GM06990 (cell line): ENCODE results near the gene LPP.

Experiments
- DNase-seq: peaks from one replicate; pipeline ENCODE4 v3.0.0-alpha.2; 2011; ENCODE audit not compliant: insufficient read length; ENCODE audit errors: extremely low read depth
- H3K27me3 ChIP-seq: replicated peaks from 2 replicates; pipeline ENCODE4 v1.6.0; 2011; ENCODE audit warnings: low read length; ENCODE audit not compliant: control insufficient read depth, insufficient read depth
- H3K36me3 ChIP-seq: 2 replicates; pipeline ENCODE4 v1.5.1; 2011; ENCODE audit warnings: low read length; ENCODE audit not compliant: control insufficient read depth, insufficient read depth
- H3K4me3 ChIP-seq: replicated peaks from 2 replicates; pipeline ENCODE4 v1.5.1; 2011; ENCODE audit warnings: low read depth, mild to moderate bottlenecking, control low read depth, low read length
- CTCF ChIP-seq: IDR thresholded peaks from 2 replicates; pipeline ENCODE4 v1.5.1; 2011; ENCODE audit warnings: low read length, control low read depth, mild to moderate bottlenecking, inconsistent platforms; ENCODE audit not compliant: insufficient read depth, poor library complexity, severe bottlenecking

Gene LPP

DNA sequence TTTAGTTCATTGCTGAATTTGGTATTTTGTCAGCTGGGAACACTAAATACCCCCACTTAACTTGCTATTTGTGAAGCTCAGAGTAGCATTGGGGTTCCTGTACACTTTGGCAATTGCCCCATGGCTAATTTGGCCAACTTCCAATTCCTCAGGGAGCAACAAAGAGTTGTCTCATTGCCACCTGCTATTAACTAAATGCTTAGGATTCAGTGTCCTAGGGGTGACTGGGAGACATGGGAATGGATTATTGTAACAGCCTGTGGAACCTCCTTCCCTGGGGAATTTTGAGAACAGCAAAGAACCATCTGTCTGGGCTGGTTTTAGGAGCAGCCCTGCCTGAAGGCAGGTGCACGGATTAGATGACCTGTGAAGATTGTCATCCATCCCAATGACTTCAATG, 580.4 kb downstream of the LPP start:
- no peak for DNase-seq
- no peak overlapping the region for H3K4me3 ChIP-seq
- H3K27me3 ChIP-seq = peaks cover 1% of the 10 kb centered on the region; the same call in 1 of the 2 replicates
- no peak for TF ChIP-seq CTCF
- H3K36me3 ChIP-seq = no peaks in the 10 kb centered on the region

- H3K27me3 ChIP-seq = peaks cover 1% of the 10 kb centered on the region; the same call in 1 of the 2 replicates
- no peak for TF ChIP-seq CTCF
- no peaks in the 10 kb centered on the region for H3K36me3 ChIP-seq
- no peak for DNase-seq
- no peak overlapping the region for H3K4me3 ChIP-seq
These were observed 585.6 kb downstream of the LPP start for GRCh38 chr3:188739511-188739910.

- Histone ChIP-seq H3K36me3 (no peaks in the 10 kb centered on the region), H3K4me3 (no peak overlapping the region), H3K27me3 (no peaks in the 10 kb centered on the region)
- no peak for TF ChIP-seq CTCF
- DNase-seq = no peak
These were observed 586.1 kb downstream of the LPP start for GRCh38 chr3:188740010-188740409.

- TF ChIP-seq CTCF = no peak
- H3K36me3 ChIP-seq = no peaks in the 10 kb centered on the region
- no peak overlapping the region for H3K4me3 ChIP-seq
- no peak for DNase-seq
- no peaks in the 10 kb centered on the region for H3K27me3 ChIP-seq
These were observed 589.0 kb downstream of the LPP start for GRCh38 chr3:188742755-188743550.

DNA sequence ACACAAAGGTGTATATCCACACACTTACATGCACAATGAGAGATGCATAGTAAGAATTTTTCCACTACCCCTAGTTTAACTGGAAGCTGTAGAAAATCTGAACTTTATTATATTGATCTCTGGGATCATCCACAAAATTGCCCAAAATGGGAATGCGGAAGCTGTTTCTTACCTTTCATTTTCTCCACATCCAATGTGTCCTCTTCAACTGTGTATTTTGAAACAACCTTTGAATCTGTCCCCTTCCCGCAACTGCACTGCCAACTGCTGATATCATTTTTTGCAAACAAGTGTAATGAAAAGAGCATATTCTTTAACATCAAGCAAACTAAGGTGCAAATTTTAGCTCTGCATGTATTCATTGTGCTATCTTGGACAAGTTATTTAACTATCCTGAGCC, 590.2 kb downstream of the LPP start:
- H3K4me3 ChIP-seq = no peak overlapping the region
- no peaks in the 10 kb centered on the region for H3K36me3 ChIP-seq
- no peaks in the 10 kb centered on the region for H3K27me3 ChIP-seq
- no peak for TF ChIP-seq CTCF
- no peak for DNase-seq

GRCh38 chr3:188745031-188745430, 591.1 kb downstream of the LPP start:
- no peaks in the 10 kb centered on the region for H3K27me3 ChIP-seq
- H3K36me3 ChIP-seq = no peaks in the 10 kb centered on the region
- no peak for TF ChIP-seq CTCF
- no peak for DNase-seq
- H3K4me3 ChIP-seq = no peak overlapping the region
